22Rv1 (cell line): ENCODE measurements around the gene PRPF38A.

Experiments
- H3K27ac ChIP-seq: fragments of 450-650 bp; 2 replicates; pipeline ENCODE4 v1.5.1; 2017
- ZFX ChIP-seq: fragments of 450-650 bp; IDR thresholded peaks from 2 replicates; pipeline ENCODE4 v1.6.1; 2017; ENCODE audit warnings: antibody characterized with exemption, borderline replicate concordance
- TF ChIP-seq, protein P1 (sequence below): fragments of 450-650 bp; IDR thresholded peaks from 2 replicates; pipeline ENCODE4 v1.5.1; 2017; ENCODE audit warnings: mild to moderate bottlenecking

The PRPF38A gene

GRCh38 chr1:52423055-52423454 is 18.7 kb downstream of the PRPF38A start:
- TF ChIP-seq, protein P1, sequence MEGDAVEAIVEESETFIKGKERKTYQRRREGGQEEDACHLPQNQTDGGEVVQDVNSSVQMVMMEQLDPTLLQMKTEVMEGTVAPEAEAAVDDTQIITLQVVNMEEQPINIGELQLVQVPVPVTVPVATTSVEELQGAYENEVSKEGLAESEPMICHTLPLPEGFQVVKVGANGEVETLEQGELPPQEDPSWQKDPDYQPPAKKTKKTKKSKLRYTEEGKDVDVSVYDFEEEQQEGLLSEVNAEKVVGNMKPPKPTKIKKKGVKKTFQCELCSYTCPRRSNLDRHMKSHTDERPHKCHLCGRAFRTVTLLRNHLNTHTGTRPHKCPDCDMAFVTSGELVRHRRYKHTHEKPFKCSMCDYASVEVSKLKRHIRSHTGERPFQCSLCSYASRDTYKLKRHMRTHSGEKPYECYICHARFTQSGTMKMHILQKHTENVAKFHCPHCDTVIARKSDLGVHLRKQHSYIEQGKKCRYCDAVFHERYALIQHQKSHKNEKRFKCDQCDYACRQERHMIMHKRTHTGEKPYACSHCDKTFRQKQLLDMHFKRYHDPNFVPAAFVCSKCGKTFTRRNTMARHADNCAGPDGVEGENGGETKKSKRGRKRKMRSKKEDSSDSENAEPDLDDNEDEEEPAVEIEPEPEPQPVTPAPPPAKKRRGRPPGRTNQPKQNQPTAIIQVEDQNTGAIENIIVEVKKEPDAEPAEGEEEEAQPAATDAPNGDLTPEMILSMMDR: no peak
- no peak for TF ChIP-seq ZFX
- H3K27ac ChIP-seq: no peak overlapping the region

DNA sequence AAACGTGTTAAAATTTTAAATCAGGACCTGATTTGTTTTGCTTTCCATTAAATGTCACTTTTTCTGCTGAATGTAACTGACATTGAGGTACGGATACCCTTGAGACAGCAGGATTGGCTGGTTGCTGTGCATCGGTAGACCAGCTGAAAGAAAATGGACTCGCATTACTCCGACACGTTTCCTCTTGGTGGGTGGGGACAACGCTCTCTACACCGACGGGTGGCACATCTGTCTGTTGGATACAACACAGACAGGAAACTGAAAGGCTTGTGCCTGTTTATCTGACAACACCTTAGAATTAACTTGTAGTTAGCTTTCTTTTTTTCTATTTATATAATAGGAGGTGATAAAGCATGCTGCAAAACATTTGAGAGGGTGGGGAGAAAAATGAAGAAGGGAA is 19.4 kb downstream of the PRPF38A start:
- TF ChIP-seq ZFX: no peak
- TF ChIP-seq, protein P1: no peak
- no peak overlapping the region for H3K27ac ChIP-seq

- no peak overlapping the region for H3K27ac ChIP-seq
- no peak for TF ChIP-seq ZFX
- TF ChIP-seq, protein P1: no peak
Measured at GRCh38 chr1:52424231-52424636, 19.8 kb downstream of the PRPF38A start.

DNA sequence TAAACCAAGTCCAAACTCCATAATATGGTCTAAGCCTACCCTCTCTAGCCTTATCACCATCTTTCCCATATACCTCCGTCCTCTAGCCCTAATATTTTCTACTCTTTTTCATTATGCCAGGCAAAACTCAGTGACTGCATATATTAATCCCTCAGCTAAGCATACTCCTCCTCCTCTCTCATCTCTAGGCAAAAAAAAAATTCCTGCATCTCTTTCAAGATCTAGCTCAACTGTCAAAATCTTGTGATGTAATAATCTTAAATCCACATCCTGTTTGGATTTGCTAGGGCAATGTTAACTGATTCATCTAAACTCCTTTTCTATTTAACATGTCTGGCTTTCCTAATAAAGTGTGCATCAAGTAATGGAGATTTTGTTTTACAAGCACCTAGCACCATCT is 20.4 kb downstream of the PRPF38A start:
- no peak for TF ChIP-seq ZFX
- TF ChIP-seq, protein P1: no peak

DNA sequence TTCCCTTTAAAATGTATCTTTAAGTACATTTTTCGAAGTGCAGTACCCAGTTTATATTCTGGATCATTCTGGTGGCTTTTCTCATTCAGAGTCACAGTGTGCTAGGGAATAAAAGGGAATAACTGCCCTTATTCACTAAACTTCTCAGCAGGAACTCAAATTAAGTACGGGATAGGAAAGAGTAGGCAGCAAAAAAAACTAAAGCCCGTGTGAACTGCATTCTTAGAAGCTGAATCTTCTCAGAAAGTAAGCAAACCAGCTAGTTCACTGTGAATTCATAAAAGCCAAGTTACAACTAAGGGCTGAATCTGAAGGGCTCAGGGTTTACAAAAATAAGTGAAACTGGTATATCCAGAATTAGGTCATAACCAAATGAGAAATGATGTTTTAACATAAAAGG is 22.0 kb downstream of the PRPF38A start:
- no peak overlapping the region for H3K27ac ChIP-seq
- TF ChIP-seq, protein P1: no peak
- TF ChIP-seq ZFX: no peak

More for the DNA sequence above, 20.4 kb downstream of the PRPF38A start:
- no peak overlapping the region for H3K27ac ChIP-seq

GRCh38 chr1:52427152-52427551 is 22.8 kb downstream of the PRPF38A start:
- no peak overlapping the region for H3K27ac ChIP-seq
- no peak for TF ChIP-seq ZFX
- TF ChIP-seq, protein P1: no peak

GRCh38 chr1:52432807-52433206 is 28.4 kb downstream of the PRPF38A start:
- no peak overlapping the region for H3K27ac ChIP-seq

More at GRCh38 chr1:52432807-52433206, 28.4 kb downstream of the PRPF38A start:
- TF ChIP-seq, protein P1: no peak
- TF ChIP-seq ZFX: no peak
